ENCODE results near the gene S100A11. TPM values are rescaled to one million over a fixed set of nuclear protein-coding genes. Genes with fewer than 3 reads are reported as not detected.

Gene S100A11
- total and polyA plus RNA-seq, 2 donors (not counting 1 experiment from before 2014, with no cell fraction given), result 26.2 to 31.4 TPM

DNA sequence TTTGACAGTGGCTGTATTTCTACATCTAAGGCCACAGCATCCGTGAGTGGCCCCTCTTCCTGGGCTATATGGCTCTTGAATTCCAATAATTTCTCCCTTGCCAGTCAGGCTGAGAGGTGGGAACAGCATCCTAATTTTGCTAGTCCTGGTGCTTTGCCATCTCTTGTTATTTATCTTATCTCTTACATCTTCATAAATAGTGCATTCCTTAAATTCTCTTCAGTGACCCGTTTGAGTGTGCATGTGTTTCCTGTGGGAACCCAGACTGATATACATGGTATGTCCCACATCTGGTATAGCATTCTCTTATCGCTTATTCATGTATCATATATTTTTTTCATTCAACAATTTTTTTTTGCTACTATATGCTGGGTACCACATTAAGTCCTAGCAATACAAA, 9.9 kb downstream of the S100A11 start:
- Mint-ChIP-seq H3K4me1 (no peaks in the 10 kb centered on the region), H3K4me3 (no peak overlapping the region), H3K27ac (no peak overlapping the region), H3K27me3 (peaks cover 18% of the 10 kb centered on the region), H3K9me3 (ENCODE audit: insufficient read depth) (no peaks in the 10 kb centered on the region)
- Histone ChIP-seq H3K36me3 (replicated peaks in 1 of 2; ENCODE audit: control extremely low read depth in 1 of 2, control insufficient read depth in 1 of 2, extremely low read depth in 1 of 2, insufficient read depth in 2 of 2, low read length in 1 of 2) (peaks cover 0 to under 1% of the 10 kb centered on the region in 2 experiments), H3K9me3 (ENCODE audit: control extremely low read depth in 1 of 3, control insufficient read depth in 2 of 3, insufficient read depth in 1 of 3, low read length in 2 of 3) (no peaks in the 10 kb centered on the region), H3K4me2 (replicated peaks; ENCODE audit: low read depth, low read length, poor library complexity, severe bottlenecking) (no peak overlapping the region), H3K4me3 (ENCODE audit: control extremely low read depth in 1 of 5, extremely low read depth in 1 of 5, insufficient read depth in 1 of 5, low read depth in 2 of 5, low read length in 4 of 5) (no peak overlapping the region), H3K4me1 (ENCODE audit: control insufficient read depth in 2 of 2, insufficient read depth in 2 of 2, low read length in 2 of 2) (no peaks in the 10 kb centered on the region), H3K27me3 (replicated peaks in 1 of 4; ENCODE audit: control extremely low read depth in 1 of 4, control insufficient read depth in 3 of 4, insufficient read depth in 4 of 4, low read length in 3 of 4) (peaks cover 0 to 3% (median 0%) of the 10 kb centered on the region in 4 experiments), H4K20me1 (ENCODE audit: control insufficient read depth, insufficient read depth, low read length, poor library complexity, severe bottlenecking) (no peaks in the 10 kb centered on the region), H3K9ac (ENCODE audit: low read length) (no peak overlapping the region), H3K27ac (ENCODE audit: low read length in 2 of 2) (no peak overlapping the region), H3K79me2 (ENCODE audit: control insufficient read depth, insufficient read depth, low read length) (no peaks in the 10 kb centered on the region), H2AFZ (ENCODE audit: insufficient read depth, low read depth, low read length, poor library complexity, severe bottlenecking) (no peak overlapping the region)
- no peak for DNase-seq
- CTCF ChIA-PET, result interaction anchor here (1.0 kb wide), 1 partner anchor 25 kb away, joined by 3 read pairs; no protein-coding TSS in a partner anchor
- POLR2A ChIA-PET, result no interaction called here
- TF ChIP-seq EZH2 (IDR thresholded peaks at IDR 0.05; ENCODE audit: borderline replicate concordance, insufficient read depth, low read depth, low read length, poor library complexity, severe bottlenecking), result no peak
- TF ChIP-seq, protein P1, sequence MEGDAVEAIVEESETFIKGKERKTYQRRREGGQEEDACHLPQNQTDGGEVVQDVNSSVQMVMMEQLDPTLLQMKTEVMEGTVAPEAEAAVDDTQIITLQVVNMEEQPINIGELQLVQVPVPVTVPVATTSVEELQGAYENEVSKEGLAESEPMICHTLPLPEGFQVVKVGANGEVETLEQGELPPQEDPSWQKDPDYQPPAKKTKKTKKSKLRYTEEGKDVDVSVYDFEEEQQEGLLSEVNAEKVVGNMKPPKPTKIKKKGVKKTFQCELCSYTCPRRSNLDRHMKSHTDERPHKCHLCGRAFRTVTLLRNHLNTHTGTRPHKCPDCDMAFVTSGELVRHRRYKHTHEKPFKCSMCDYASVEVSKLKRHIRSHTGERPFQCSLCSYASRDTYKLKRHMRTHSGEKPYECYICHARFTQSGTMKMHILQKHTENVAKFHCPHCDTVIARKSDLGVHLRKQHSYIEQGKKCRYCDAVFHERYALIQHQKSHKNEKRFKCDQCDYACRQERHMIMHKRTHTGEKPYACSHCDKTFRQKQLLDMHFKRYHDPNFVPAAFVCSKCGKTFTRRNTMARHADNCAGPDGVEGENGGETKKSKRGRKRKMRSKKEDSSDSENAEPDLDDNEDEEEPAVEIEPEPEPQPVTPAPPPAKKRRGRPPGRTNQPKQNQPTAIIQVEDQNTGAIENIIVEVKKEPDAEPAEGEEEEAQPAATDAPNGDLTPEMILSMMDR (IDR thresholded peaks at IDR 0.05), result no peak
- 78% methylated on average over 1 of the region's 3 CpGs for WGBS (ENCODE audit: insufficient coverage)
- intact Hi-C loops (cut with micrococcal nuclease), result no loop called here
- no peak for ATAC-seq (ENCODE audit: low read depth)

DNA sequence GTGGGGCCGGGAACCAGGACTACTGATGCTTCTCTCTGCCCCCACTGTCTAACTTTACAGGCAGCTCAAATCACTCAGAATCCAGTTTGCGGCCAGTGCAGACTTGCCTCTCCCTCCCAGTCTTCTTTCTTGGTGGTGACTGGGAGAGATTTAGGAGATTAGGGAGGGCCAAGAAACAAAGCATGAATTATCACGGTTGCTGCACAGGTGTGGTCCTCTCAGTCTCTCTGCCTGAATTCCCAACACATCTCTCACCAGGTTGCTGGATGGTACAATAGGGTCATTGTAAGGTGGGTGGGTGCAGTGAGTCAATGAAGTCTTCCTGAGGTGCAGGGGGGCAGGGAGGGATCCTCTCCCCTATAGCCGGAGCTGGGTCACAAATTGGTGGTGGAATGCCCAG, 12.6 kb downstream of the S100A11 start:
- Histone ChIP-seq H3K4me2 (replicated peaks; ENCODE audit: low read depth, low read length, poor library complexity, severe bottlenecking) (no peak overlapping the region), H3K4me3 (ENCODE audit: control extremely low read depth in 1 of 5, extremely low read depth in 1 of 5, insufficient read depth in 1 of 5, low read depth in 2 of 5, low read length in 4 of 5) (no peak overlapping the region), H2AFZ (ENCODE audit: insufficient read depth, low read depth, low read length, poor library complexity, severe bottlenecking) (no peak overlapping the region), H3K36me3 (replicated peaks in 1 of 2; ENCODE audit: control extremely low read depth in 1 of 2, control insufficient read depth in 1 of 2, extremely low read depth in 1 of 2, insufficient read depth in 2 of 2, low read length in 1 of 2) (no peaks in the 10 kb centered on the region), H4K20me1 (ENCODE audit: control insufficient read depth, insufficient read depth, low read length, poor library complexity, severe bottlenecking) (no peaks in the 10 kb centered on the region), H3K27ac (ENCODE audit: low read length in 2 of 2) (no peak overlapping the region), H3K79me2 (ENCODE audit: control insufficient read depth, insufficient read depth, low read length) (no peaks in the 10 kb centered on the region), H3K27me3 (replicated peaks in 1 of 4; ENCODE audit: control extremely low read depth in 1 of 4, control insufficient read depth in 3 of 4, insufficient read depth in 4 of 4, low read length in 3 of 4) (peaks cover 0 to 6% (median 0%) of the 10 kb centered on the region in 4 experiments), H3K9ac (ENCODE audit: low read length) (no peak overlapping the region), H3K9me3 (ENCODE audit: control extremely low read depth in 1 of 3, control insufficient read depth in 2 of 3, insufficient read depth in 1 of 3, low read length in 2 of 3) (no peaks in the 10 kb centered on the region), H3K4me1 (ENCODE audit: control insufficient read depth in 2 of 2, insufficient read depth in 2 of 2, low read length in 2 of 2) (no peaks in the 10 kb centered on the region)
- ATAC-seq (ENCODE audit: low read depth) (no peak), DNase-seq (no peak)
- ChIA-PET POLR2A (no interaction called here), CTCF (interaction anchor here (1.3 kb wide), 1 partner anchor 29 kb away, joined by 3 read pairs; no protein-coding TSS in a partner anchor)
- no peak for TF ChIP-seq EZH2 (IDR thresholded peaks at IDR 0.05; ENCODE audit: borderline replicate concordance, insufficient read depth, low read depth, low read length, poor library complexity, severe bottlenecking)
- TF ChIP-seq, protein P1 (IDR thresholded peaks at IDR 0.05), result no peak
- intact Hi-C loops (cut with micrococcal nuclease), result no loop called here
- 83% methylated on average over 1 of the region's 4 CpGs for WGBS (ENCODE audit: insufficient coverage)
- peaks cover 23% of the 10 kb centered on the region for H3K27me3 Mint-ChIP-seq
- H3K27ac Mint-ChIP-seq, result no peak overlapping the region
- H3K9me3 Mint-ChIP-seq (ENCODE audit: insufficient read depth), result no peaks in the 10 kb centered on the region
- H3K4me3 Mint-ChIP-seq, result no peak overlapping the region
- no peaks in the 10 kb centered on the region for H3K4me1 Mint-ChIP-seq
